Hypothalamus (tissue), 51 donors: Measurements from ENCODE around the gene MEIOSIN.

ENCODE experiments used
- DNase-seq, 51 donors: peaks; one replicate each; lab custom pipeline; 2025; lab: John Stamatoyannopoulos, UW

Gene MEIOSIN

DNA sequence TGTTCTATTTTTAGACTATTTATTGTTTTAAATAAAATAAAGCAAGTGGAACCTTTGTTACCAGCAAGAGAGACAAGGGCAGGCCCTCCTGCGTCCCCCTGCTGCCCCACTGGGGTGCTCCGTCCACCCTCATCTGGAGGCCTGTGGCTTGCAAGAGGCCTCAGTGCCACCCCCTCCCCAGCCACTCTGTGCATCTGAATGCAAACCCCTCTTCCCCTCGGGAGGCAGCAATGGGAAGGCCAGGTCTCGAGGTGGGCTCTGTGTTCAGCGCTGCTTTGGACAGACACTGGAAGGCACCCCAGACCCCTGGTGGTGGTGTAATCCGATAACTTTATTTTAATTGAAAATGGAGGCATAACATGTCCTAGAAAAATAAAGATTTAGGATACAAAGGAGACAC is 31.2 kb downstream of the MEIOSIN start:
- DNase-seq: no peak

DNA sequence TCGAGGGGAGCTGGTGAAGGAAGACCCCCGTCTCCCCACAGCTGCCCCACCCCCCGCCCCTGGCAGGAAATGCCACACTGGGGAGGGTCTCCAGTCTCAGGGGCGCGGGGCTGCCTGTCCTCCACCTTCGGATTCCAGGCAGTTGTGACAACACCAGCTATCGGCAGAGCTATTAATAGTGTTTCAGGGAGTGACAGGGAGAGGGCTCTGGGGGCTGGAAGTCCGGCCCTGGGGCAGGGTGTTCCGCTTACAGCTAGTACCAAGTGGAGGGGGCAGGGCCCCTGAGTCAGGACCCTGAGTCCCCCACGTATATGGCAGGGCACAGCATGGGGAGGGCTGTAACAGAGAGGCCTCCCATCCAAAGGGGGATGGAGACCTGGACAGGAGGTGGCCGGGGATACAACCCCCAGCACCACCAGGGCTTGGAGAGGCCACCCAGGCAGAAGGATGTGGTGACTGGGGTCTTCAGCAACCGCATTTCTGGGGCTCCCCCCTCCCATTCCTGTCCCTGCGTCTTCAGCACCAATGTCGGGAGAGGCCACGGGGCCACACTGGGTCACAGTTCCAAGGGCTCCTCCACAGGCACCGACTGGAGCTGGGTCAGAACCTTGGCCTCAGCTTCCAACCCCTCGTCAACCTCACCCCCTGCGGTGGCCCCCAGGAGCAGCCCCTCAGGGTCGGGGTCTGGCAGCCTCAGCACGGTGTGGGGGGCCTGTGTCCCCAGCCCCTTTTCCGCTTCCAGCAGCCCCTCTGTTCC is 31.9 kb downstream of the MEIOSIN start:
- DNase-seq: no peak

DNA sequence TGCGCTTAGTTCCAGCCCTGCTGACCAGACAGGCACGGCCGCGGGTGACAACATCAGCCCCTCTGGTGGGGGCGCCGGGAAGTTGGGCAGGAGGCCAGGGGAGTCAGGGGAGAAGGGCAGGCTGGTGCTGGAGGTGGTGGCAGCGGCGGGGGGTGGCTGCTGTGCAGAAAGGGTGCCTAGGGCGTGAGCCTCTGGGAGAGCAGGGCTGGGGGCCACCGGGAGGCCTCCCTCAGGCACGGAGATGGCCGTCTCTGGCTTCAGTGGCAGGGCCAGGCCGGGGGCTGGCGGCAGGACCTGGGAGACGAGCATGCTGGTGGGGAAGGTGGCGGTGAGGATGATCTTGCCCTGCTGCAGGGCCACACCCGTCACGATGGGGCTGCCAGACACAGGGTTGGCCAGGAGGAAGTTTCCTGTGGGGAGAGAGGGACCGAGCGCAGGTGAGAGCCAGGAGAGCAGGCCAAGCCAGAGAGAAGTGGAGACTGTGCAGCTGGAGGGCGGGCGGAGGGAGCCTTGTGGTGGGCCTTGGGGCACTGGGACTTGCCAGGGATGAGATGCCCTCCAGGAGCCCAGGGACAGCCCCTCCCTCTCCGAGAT is 32.6 kb downstream of the MEIOSIN start:
- DNase-seq: no peak

DNA sequence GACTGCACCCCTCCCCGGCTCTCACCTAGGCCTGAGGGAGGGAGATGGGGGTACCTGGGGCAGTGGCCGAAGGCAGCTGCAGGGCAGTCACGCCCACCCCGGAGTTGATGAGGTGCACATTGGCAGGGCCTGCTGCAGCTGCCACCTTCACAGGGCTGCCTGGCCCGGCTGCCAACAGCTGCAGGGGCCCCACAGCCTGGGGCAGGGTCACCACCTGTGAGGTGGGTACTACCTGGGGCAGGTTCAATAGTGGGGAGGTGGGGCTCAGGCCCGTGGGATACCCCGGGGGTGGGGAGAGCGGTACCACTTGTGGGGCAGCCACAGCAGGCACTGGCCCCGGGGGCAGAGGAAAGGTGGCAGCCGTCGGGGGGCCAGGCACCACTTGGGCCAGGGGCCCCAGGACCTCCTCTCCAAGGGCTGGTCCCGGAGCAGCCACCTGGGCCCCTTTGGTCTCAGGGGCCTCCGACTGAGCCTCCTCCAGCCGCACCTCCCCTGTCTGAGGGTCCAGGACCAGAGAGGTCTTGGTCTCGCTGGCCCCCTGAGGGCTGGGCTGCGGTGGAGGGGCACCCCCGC is 33.1 kb downstream of the MEIOSIN start:
- no peak for DNase-seq

DNA sequence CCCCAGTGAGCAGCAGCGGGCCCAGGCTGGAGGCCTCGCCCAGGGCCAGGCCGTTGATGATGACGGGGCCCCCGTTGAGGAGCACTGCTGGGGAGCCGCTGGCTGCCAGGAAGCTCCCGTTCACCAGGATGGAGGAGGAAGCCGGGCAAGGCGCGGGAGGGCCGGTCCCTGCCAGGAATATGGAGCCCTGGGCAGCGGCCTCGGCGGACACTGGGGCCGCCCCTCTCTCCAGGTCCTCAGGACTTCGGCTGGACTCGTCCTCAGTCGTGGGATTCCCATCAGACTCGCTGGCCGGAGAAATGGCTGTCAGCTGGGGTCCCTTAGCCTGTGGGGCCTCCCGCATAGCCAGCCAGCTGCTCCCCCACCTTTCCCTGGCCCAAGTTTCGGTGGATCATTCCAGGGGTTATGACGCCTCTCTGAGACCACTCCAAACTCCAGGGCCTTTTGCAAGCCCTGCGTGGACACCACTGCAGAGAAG is 33.7 kb downstream of the MEIOSIN start:
- peak in 1 of 51 donors; percentile 51 for DNase-seq

DNA sequence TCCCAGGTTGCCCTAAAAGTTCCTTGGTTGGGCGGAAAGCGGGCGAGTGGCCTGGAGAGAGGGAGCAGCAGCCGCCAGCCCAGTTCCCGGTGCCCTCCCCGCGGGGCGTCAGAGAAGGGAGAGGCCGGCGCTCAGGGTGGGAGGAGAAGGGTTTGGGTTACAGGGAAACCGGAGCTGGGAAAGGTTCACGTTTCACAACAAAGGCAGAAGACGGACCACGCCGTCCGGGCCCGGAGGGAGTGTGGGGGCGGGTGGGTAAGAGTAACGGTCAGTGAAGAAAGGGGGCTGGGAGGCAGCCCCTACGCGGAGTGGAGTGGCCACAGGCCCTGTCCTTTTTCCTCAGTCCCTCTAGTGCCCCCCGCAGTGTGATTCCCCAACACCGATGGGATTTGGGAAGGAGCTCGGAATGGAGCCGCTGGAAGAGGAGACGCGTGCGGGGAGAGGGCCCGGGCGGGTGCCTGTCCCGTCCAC is 34.2 kb downstream of the MEIOSIN start:
- DNase-seq: peak in 13 of 51 donors; percentile 10 to 53 (median 19)

DNA sequence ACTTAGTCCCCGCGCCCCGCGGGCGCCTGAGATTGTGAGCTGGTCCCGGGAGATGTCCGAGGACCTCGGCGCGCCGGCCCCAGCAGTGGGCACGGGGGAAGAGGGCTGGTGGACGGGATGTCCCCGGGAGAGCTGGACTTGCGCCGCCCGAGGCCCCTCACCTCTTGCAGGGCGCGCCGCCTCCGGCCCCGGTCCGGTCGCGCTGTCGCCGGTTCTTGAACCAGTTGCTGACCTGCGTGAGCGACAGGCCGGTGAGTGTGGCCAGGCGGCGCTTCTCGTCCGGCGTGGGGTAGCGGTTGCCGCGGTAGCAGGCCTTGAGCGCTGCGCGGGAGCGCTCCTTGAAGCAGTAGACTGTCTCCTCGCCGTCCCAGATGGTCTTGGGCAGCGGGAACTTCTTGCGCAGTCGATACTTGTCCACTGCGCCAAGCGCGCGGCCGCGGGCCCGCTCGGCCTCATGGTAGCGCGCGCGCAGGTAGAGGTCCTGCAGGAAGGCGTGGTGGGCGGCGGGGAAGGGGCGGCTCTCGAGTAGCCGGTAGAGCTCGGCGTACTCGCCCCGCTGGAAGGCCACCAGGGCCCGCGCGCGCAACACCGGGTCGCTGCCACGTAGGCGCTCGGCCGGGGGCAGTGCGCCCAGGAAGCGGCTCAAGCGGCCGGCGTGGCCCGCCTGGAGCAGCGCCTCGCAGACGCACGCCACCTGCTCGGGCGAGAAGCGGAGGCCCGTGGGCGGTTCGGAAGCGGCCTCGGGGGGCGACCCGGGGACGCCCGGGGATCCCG is 34.8 kb downstream of the MEIOSIN start:
- DNase-seq: peak in 23 of 51 donors; percentile 5 to 69 (median 27)

DNA sequence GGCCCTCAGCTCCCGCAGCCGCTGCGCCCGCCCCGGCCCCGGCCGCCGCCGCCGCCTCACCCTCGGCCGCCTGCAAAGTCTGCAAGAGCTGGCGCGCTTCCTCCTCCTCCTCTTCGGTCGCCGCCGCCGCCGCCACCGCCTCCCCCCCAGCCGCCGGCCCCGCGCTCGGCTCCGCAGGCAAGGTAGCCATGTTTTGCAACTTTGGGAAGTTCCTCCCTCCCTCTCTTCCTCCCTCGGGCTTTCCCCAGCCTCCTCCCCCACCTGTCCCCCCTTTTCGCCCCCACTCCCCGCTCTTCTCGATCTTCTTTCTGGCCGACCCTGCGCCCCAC is 35.4 kb downstream of the MEIOSIN start:
- peak in 4 of 51 donors; percentile 35 to 51 (median 43) for DNase-seq

DNA sequence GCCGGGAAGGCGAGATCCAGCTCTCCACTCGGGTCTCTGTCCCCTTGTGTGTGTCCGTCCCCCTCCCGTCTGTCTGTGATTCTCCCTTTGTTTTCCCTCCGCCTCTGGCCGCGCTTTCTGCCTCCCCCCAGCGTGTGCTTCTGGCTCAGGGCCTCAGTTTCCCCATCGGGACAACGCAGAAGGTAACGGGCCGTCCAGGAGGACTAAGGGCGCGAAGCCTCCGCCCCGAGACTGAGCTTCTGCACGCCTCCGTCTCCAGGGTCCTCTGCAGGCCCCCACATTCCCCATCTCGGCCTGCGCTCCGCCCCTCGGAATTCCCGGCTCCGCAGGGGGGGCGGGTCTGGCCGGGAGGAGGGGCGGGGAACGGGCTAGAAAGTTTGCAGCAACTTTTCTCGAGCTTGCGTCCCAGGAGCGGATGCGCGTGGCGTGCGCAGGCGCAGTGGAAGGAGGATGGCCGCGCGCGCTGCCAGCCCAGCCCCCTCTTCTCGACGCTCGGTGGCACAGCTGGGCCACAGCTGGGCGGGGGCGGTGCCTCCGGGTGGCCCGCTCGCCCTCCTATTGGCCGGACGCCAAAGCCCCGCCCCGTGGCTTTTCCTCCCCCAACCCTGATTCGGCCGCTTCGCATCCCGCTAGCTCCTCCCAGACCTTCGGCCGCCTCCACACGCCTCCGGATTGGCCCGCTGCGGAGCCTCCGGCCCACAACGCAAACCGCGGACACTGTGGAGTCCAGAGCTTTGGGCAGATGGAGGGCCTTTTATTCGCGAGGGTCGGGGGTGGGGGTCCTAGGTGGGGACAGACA is 35.9 kb downstream of the MEIOSIN start, which contains the start of gene SIX5:
SIX5 (minus strand) TSS at position 269 of the 799 bp plus-strand sequence. CDS start 408 bp downstream, outside the sequence.
- peak; percentile 66 to 98 (median 92) for DNase-seq

DNA sequence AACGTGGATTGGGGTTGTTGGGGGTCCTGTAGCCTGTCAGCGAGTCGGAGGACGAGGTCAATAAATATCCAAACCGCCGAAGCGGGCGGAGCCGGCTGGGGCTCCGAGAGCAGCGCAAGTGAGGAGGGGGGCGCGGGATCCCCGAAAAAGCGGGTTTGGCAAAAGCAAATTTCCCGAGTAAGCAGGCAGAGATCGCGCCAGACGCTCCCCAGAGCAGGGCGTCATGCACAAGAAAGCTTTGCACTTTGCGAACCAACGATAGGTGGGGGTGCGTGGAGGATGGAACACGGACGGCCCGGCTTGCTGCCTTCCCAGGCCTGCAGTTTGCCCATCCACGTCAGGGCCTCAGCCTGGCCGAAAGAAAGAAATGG is 36.6 kb downstream of the MEIOSIN start:
- peak in 27 of 51 donors; percentile 39 to 91 (median 66) for DNase-seq

DNA sequence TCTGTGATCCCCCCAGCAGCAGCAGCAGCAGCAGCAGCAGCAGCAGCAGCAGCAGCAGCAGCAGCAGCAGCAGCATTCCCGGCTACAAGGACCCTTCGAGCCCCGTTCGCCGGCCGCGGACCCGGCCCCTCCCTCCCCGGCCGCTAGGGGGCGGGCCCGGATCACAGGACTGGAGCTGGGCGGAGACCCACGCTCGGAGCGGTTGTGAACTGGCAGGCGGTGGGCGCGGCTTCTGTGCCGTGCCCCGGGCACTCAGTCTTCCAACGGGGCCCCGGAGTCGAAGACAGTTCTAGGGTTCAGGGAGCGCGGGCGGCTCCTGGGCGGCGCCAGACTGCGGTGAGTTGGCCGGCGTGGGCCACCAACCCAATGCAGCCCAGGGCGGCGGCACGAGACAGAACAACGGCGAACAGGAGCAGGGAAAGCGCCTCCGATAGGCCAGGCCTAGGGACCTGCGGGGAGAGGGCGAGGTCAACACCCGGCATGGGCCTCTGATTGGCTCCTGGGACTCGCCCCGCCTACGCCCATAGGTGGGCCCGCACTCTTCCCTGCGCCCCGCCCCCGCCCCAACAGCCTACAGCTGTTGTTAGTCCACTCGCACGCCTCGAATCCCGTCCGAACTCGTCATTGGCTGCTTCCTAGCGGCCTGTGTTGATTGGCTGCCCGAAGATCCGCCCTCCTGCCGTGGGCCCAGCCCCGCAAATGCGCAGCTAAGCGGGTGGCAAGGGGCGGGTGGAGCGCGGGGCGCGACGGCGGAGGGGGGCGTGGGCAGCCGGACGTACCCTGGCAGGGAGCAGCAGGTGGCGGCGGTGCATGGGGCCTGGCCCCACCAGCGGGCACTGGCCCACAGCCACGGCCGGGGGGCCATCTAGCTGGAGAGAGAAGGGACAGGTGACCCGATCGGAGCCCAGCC is 37.2 kb downstream of the MEIOSIN start:
- DNase-seq: peak; percentile 56 to 95 (median 88)

DNA sequence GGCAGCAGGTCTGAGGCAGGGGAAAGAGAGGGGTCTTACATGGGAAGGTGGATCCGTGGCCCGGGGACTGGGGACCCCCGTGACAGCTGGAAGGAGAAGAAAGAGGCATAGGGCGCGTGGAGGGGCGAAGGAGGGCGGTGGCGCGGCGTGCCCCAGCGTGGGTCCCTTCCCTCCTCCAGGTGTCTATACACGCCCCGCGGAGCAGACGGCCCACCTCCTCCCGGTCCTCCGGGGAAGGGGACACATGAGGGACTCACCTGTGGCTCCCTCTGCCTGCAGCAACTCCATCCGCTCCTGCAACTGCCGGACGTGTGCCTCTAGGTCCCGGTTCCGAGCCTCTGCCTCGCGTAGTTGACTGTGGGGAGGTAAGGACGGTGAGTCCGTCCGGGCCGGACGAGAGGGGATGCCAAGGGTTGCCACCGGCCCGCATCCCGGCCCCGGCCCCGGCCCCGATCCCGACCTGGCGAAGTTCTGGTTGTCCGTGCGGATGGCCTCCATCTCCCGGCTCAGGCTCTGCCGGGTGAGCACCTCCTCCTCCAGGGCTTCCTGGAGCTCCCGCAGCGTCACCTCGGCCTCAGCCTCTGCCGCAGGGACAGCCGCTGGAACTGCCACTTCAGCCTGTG is 38.2 kb downstream of the MEIOSIN start:
- DNase-seq: no peak

DNA sequence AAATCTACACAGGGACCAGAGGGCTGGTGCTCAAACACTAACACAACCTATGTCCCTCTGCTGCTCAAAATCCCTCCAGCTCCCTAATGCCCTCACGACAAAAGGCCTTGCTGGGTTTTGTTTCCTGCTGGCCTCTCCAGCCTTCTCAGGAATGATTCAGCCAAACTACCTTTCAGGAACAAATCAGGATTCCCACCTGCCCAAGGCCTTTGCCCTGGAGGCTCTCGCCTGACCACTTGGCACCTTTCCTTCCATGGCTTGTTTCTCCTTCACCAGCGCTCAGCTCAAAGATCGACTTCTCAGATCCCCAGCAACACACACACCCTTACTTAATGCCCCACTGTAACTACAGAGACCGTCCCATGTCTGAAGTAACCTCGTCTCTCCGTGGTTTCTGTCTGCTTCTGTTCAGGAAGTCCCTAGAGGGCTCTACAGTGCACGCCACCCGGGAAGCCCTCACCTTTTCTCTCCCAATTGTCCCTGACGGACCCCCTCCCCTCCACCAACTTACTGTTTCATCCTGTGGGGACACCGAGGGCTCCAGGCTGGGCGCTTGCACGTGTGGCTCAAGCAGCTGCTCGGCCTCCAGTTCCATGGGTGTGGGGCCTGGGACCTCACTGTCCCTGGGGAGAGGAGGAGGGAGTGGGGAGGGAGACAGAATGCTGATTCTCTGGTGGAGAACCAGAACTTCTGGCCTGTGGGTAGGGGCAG is 39.0 kb downstream of the MEIOSIN start:
- no peak for DNase-seq

DNA sequence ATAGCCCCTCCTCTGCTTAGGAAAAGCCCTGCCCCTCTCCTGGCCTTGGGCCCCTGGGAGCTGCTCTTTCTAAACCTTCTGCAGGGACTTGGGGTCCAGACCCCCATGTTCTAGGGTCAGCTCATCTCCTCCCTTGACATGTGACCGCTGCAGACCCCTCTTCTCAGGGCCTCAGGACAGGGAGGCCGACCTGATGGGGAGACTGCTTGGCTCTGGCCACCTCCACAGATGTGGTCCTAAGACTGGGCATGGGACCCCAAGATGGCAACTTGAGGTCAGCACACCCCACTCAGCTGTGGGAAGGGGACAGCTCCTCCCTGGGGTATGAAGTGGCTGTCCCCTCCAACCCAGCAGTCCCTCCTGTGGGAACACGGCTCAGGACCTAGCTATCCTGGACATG is 39.7 kb downstream of the MEIOSIN start:
- DNase-seq: no peak

DNA sequence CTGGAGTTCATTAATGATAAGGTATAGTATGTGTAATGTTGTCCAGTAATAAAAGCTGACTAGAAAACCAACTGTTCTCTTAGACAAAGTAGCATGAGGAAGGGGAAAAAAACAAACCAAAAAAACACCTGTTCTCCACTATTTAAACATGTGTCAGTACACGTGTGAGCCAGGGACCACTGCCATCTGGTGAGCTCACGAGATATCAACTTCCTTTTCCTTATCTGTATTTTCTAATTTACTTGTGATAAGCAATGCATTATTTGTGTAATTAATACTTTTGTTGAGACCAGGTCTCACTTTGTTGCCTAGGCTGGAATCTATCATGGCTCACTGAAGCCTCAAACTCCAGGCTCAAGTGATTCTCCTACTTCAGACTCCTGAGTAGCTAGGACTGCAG is 40.1 kb downstream of the MEIOSIN start:
- DNase-seq: no peak

DNA sequence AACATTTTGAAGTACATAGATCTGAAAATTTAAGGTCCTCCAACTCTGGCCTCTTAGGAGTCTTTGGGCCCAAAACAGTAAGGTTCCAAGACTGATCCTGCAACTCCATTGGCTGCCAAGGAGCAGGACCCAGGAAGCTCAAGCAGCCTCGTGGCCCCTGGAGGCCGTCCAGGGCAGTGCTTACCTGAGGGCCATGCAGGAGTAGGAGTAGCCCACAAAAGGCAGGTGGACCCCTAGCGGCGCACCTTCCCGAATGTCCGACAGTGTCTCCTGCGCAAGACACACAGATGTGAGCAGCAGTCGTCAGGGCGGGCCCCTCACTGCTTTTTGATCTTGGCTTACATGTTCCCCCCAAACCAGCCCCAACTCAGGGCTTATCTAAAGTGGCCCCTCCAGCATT is 41.5 kb downstream of the MEIOSIN start:
- DNase-seq: no peak

DNA sequence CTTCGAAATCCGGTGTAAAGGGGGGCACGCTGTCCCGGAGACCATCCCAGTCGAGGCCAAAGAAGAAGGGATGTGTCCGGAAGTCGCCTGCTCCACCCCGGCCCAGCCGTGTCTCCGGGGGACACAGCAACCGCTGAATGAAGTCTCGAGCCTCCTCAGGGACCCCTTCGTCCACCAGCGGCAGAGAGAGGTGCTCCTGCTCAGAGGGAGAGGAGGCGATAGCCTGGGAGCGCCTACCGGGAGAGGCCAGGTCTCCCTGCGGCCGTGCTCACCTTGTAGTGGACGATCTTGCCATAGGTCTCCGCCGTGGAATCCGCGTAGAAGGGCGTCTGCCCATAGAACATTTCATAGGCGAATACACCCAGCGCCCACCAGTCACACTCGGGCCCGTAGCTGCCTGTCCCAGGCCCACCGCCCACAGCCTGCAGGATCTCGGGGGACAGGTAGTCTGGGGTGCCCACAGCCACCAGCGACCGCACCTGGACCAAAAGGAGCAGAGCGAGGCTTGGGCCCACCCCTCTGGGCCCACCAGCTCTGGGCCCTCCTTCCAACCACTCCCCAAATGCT is 44.2 kb downstream of the MEIOSIN start:
- no peak for DNase-seq
